ENCODE data around the gene GPT2.
"Not testable (repeated sequence)": the region's sequence is repeated elsewhere in the genome, so short reads cannot be mapped to it uniquely, and the experiment has no call there.

GPT2 gene

GRCh38 chr16:46866286-46866685 lies 17.9 kb upstream of the GPT2 start:
- DNase-seq, result no peak

GRCh38 chr16:46867486-46867885 lies 16.7 kb upstream of the GPT2 start:
- DNase-seq, result not testable (repeated sequence)

DNA sequence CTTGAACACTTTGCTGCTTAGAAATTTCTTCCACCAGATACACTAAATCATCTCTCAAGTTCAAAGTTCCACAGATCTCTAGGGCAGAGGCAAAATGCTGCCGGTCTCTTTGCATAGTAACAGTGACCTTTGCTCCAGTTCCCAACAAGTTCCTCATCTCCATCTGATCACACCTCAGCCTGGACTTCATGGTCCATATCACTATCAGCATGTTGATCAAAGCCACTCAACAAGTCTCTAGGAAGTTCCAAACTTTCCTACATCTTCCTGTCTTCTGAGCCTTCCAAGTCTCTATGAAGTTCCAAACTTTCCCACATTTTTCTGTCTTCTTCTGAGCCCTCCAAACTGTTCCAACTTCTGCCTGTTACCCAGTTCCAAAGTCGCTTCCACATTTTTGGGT lies 15.3 kb upstream of the GPT2 start:
- DNase-seq, result not testable (repeated sequence)

DNA sequence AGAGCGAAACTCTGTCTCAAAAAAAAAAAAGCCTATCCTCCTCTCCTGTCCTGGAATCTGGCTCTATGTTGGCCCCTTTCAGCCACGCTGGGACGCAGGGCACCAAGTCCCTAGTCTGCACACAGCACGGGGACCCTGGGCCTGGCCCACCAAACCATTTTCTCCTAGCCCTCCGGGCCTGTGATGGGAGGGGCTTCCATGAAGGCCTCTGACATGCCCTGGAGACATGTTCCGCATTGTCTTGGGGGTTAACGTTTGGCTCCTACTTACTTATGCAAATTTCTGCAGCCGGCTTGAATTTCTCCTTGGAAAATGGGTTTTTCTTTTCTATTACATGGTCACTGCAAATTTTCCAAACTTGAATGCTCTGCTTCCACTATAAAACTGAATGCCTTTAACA lies 12.6 kb upstream of the GPT2 start:
- DNase-seq, result no peak

DNA sequence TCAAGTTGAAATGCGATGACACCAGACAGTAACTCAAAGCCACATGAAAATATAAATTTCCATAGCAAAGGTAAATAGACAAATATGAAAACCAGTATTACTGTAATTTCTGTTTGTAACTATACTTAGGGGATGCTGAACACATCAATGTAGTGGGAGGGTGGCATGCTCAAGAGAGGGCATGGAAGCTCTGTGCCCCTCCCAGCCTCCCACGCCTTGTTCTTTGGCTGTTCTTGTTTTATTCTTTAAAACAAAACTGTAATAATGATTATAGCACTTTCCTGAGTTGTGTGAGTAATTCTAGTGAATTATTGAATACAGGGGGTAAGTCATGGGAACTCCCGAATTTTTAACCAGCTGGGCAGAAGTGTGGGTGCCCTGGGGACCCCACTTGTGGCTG lies 11.0 kb upstream of the GPT2 start:
- DNase-seq, result no peak

DNA sequence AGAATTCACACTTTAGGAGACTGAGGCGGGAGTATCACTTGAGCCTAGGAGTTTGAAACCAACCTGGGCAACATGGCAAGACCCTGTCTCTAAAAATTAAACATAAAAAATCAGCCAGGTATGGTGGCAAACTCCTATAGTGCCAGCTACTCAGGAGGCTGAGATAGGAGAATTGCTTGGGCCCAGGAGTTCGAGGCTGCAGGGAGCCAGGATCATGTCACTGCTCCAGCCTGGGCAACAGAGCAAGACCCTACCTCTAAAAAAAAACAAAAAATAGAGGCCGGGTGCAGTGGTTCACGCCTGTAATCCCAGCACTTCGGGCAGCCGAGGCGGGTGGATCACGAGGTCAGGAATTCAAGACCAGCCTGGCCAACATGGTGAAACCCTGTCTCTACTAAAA lies 8.9 kb upstream of the GPT2 start:
- DNase-seq, result no peak

DNA sequence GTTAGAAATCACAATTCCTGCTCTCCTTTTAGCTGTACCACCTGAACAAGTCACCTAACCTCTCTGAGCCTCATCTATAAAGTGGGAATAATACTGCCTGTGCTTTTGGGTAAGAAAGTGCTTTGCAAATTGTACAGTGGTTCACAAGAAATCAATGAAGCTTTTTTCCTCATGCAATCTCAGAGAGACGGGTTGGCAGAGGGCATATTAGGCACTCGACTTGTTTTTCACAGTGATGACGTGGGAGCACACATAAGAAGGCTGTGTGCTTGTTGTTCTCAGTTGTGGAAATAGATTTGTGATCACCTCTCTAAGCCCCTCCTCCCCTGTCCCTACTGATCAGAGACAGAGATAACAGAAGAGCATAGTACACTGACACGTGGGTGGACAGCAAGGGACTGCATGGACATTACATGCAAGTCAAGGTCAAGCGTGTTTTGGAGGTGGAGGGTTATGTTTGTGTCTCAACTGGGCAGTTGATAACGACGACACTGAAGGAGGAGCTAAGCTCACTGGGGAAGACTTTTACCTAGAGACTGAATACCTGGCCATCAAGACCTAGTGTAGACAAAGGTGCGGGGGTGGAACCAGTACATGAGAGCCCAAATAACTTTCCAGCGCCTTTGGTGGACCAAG lies 1.7 kb upstream of the GPT2 start:
- no peak for DNase-seq

- no peak for DNase-seq
Measured at GRCh38 chr16:46882940-46883307, 1.2 kb upstream of the GPT2 start.

DNA sequence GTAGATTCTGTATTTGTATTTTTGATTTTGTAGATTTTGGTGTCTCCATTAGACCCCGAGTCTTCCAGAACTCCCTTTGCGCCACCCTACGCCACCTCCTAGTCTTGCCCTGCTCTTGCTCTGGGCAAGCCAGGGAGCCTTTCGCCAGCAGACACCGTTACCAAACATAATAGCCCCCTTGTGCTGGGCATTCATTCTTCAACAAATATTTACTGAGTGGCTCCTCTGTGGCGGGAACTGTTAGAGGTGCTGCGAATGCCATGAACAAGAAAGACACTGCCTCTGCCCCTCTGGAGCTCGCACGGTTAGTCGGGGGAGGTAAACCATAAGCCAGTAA lies 841 bp upstream of the GPT2 start:
- no peak for DNase-seq

GRCh38 chr16:46884513-46885293 lies 541 bp downstream of the GPT2 start:
- DNase-seq, result no peak

- no peak for DNase-seq
Measured at GRCh38 chr16:46885960-46886763, 2.0 kb downstream of the GPT2 start.

DNA sequence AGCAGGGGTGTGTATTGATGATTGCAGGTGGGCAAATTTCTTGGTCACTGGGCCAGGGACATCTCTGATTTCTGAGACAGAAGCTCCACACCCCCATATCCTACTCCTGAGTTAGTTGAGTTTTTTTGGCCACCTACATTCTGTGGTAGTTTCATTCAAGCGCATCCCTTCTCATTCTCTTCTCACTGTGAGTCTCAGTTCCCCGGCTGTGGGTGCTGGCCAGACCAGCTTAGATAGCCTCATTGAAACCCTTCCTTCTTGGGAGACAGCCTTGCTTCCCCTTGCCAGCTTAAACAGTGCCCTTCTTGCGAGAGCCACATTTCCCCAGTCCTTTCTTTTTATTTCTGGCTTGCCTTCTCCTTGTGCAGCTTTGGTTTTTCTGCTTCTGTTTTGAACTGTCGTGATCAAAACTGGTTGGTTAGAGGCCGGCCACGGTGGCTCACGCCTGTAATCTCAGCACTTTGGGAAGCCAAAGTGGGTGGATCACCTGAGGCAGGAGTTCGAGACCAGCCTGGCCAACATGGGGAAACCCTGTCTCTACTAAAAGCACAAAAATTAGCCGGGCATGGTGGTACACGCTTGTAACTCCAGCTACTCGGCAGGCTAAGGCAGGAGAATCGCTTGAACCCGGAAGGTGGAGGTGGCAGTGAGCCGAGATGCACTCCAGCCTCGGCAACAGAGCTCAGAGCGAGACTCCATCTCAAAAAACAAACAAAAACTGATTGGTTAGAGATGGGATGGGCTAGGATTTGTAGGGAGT lies 2.8 kb downstream of the GPT2 start:
- no peak for DNase-seq

DNA sequence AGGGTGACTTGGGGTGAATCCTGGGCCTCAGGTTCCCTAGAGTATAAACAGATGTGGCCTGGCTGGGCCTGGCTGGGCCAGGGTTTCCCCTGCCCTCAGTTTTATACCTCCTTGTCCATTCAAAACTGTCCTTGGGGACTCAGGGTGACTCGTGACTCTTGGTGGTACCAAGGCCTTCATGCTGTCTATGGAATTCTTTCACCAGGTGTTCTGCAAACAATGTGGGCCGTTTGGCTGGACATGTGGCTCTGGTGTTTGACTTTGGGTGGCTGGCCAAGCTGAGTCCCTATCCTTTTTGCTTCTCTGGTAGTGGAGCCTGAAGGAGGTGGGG lies 3.3 kb downstream of the GPT2 start:
- no peak for DNase-seq

GRCh38 chr16:46889245-46889941 lies 5.2 kb downstream of the GPT2 start:
- no peak for DNase-seq

DNA sequence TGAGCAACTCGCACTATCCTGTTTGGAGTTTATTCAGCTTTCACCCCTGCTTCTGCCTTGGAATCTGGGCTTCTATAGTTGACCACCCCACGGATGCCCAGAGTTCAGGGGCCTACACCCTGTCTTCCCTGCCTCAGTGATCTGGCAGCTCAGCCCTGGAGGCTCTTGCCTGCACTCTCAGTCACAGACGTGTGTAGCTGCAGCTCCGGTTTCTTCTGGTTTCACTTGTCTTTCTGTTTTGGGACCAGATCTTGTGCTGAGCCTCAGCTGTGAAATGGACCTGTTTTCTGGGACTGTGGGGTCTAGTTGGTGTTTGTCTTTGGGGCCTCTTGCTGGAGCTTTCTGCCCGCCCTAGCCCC lies 5.8 kb downstream of the GPT2 start:
- no peak for DNase-seq

DNA sequence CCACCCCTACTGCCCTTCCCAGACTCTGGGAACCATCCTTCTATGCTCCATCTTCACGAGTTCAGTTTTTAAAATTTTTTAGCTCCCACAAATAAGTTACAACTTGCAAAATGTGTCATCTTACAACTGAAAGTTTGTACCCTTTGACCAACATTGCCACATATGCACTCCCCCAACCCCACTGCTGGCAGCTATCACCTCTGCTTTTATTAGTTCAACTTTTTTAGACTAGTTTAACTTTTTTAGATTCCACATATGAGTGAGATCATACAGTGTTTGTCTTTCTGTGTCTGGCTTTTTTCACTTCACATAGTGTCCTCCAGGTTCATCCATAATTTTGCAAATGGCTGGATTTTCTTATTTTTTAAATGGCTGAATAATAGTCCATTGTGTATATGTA lies 7.7 kb downstream of the GPT2 start:
- DNase-seq, result no peak

- no peak for DNase-seq
Measured at GRCh38 chr16:46894036-46894672, 10.0 kb downstream of the GPT2 start.

GRCh38 chr16:46895399-46896313 lies 11.5 kb downstream of the GPT2 start:
- no peak for DNase-seq

- no peak for DNase-seq
Measured at GRCh38 chr16:46896314-46896968, 12.3 kb downstream of the GPT2 start.

GRCh38 chr16:46897471-46897870 lies 13.3 kb downstream of the GPT2 start:
- DNase-seq, result no peak

DNA sequence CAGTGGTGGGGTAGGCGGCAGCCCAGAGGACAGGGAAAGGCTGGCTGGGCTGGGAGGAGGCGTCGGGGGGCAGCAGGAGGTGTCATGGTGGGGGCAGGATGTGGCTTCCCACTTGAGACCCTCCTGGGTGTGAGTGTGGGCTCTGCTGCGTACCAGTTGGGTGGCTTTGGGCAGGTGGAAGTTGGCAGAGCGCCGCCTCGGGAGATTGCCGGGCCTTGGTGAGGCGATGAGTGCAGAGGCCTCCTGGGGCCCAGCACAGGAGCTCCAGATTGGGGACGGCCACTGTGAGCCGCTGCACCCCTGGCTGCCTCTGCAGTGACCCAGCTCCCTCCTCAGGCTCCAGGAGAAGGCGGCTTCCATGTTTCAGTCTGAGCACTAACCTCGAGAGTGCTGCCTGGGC lies 13.8 kb downstream of the GPT2 start:
- DNase-seq, result no peak
